ENCODE measurements around the gene MCTP2. TPM values are rescaled to one million over a fixed set of nuclear protein-coding genes. Genes with fewer than 3 reads are reported as not detected.

Gene MCTP2
- total RNA-seq, 1 experiment from 2014 or later, result 1.3 TPM

- H2BK5ac ChIP-seq (ENCODE audit: insufficient read length, low read length), result no peak overlapping the region
- H4K5ac ChIP-seq (ENCODE audit: insufficient read length, low read depth, low read length), result no peak overlapping the region
- H3K23ac ChIP-seq (ENCODE audit: insufficient read length, low read depth, low read length), result no peak overlapping the region
- H3K4ac ChIP-seq (ENCODE audit: low read depth, low read length), result no peak overlapping the region
- H3K4me1 ChIP-seq (ENCODE audit: insufficient read depth, low read length), result no peaks in the 10 kb centered on the region
- no peaks in the 10 kb centered on the region for H3K27me3 ChIP-seq (ENCODE audit: insufficient read depth, low read length)
- Mint-ChIP-seq H3K4me1 (peaks cover 4 to 11% of the 10 kb centered on the region in 2 experiments; a peak in 2 of 4 replicates), H3K4me3 (no peak overlapping the region), H3K36me3 (ENCODE audit: insufficient read depth in 1 of 3, low read depth in 3 of 3) (peaks cover 0 to 2% (median 0%) of the 10 kb centered on the region in 3 experiments; a peak in 1 of 7 replicates), H3K27me3 (ENCODE audit: low read depth) (no peaks in the 10 kb centered on the region), H3K9me3 (no peaks in the 10 kb centered on the region; a peak in 1 of 5 replicates), H3K27ac (no peak overlapping the region)
- no peak overlapping the region for H3T11ph ChIP-seq (ENCODE audit: low read length)
- no peaks in the 10 kb centered on the region for H3K9me3 ChIP-seq (ENCODE audit: control insufficient read depth, low read depth, low read length)
- no peaks in the 10 kb centered on the region for H3K79me2 ChIP-seq (ENCODE audit: insufficient read depth, low read length)
- H3K27ac ChIP-seq (ENCODE audit: insufficient read length, low read depth, low read length), result no peak overlapping the region
- no peaks in the 10 kb centered on the region for H3K79me1 ChIP-seq (ENCODE audit: insufficient read depth, low read depth, low read length, poor library complexity, severe bottlenecking)
- no peak overlapping the region for H3K4me2 ChIP-seq (ENCODE audit: insufficient read depth, insufficient read length, low read length)
- H3K18ac ChIP-seq (ENCODE audit: insufficient read length, low read depth, low read length), result no peak overlapping the region
- no CpG with 5 or more reads among the region's 2 CpGs for WGBS (ENCODE audit: extremely low coverage, insufficient read length, low lambda C conversion rate)
- no peak overlapping the region for H2BK20ac ChIP-seq (ENCODE audit: low read depth, low read length, poor library complexity, severe bottlenecking)
- DNase-seq, result no peak
- TF ChIP-seq CTCF (conservative IDR thresholded peaks at IDR 0.05), result peak; percentile 71
- H3K14ac ChIP-seq (ENCODE audit: insufficient read depth, low read length), result no peak overlapping the region
- no peaks in the 10 kb centered on the region for H3K23me2 ChIP-seq (ENCODE audit: insufficient read length, low read depth, low read length, poor library complexity, severe bottlenecking)
- H2BK15ac ChIP-seq (ENCODE audit: low read depth, low read length), result no peak overlapping the region
- H2BK12ac ChIP-seq (ENCODE audit: insufficient read length, low read depth, low read length), result no peak overlapping the region
- H4K91ac ChIP-seq (ENCODE audit: insufficient read length, low read depth, low read length), result no peak overlapping the region
- H2AFZ ChIP-seq (ENCODE audit: low read length), result no peak overlapping the region
- no peak overlapping the region for H2BK120ac ChIP-seq (ENCODE audit: low read depth, low read length, poor library complexity, severe bottlenecking)
- no peak overlapping the region for H3K9ac ChIP-seq (ENCODE audit: extremely low read depth, insufficient read length, low read length)
- no peak overlapping the region for H3K56ac ChIP-seq (ENCODE audit: insufficient read length, low read depth, low read length)
- H4K8ac ChIP-seq (replicated peaks; ENCODE audit: insufficient read length, low read depth, low read length), result no peak overlapping the region
- no peak overlapping the region for H2AK5ac ChIP-seq (ENCODE audit: insufficient read length, low read length)
- no peaks in the 10 kb centered on the region for H4K20me1 ChIP-seq (ENCODE audit: control insufficient read depth, insufficient read depth, insufficient read length)
Observed at GRCh38 chr15:94327356-94327936, 96.1 kb downstream of the MCTP2 start.

All from H9 (cell line).